GM12878 (cell line): ENCODE measurements around the gene WWOX. TPM values are rescaled to one million over a fixed set of nuclear protein-coding genes. Genes with fewer than 3 reads are reported as not detected.

Experiments
- ATAC-seq: fragments of 200-7000 bp; cut with Tn5 transposase; 3 replicates; pipeline ENCODE4 v1.9.1; 2020; ENCODE audit warnings: mild to moderate bottlenecking, moderate library complexity
- BruUV-seq: library from RNA; stranded (reverse); fragments of 400-500 nt; replicated peaks from 2 replicates; lab custom pipeline; 2021; lab: Mats Ljungman, UMichigan
- CTCF ChIA-PET: fragments of 300-600 bp; sonication (Branson Sonifier 250); formaldehyde crosslinking; extraction: SDS; loops from one replicate; lab custom pipeline; 2021; ENCODE audit warnings: inconsistent platforms; lab: Yijun Ruan, JAX
- POLR2A ChIA-PET: fragments of 350-600 bp; formaldehyde crosslinking; extraction: SDS; loops from one replicate; lab custom pipeline; 2021; ENCODE audit warnings: inconsistent platforms; lab: Charles Lee
- RAD21 ChIA-PET: fragments of 300-600 bp; sonication (Branson Sonifier 250); formaldehyde crosslinking; loops from one replicate; lab custom pipeline; 2023; ENCODE audit warnings: antibody characterized with exemption; ENCODE audit not compliant: unreplicated experiment; lab: Charles Lee
- SMC1A ChIA-PET: fragments of 300-600 bp; sonication (Branson Sonifier 250); formaldehyde crosslinking; loops from one replicate; lab custom pipeline; 2023; ENCODE audit not compliant: unreplicated experiment, uncharacterized antibody; lab: Charles Lee
- DNase-seq: peaks from one replicate; pipeline ENCODE4 v3.0.0-alpha.2; 2011; ENCODE audit warnings: low read depth, low spot score
- FAIRE-seq: peaks from 3 replicates; lab custom pipeline; 2011; peaks lifted over from hg19 to GRCh38; lab: Jason Lieb, UNC
- H2AFZ ChIP-seq: 2 replicates; pipeline ENCODE4 v1.6.0; 2011; ENCODE audit warnings: low read depth, low read length, control low read depth; ENCODE audit not compliant: control insufficient read depth
- H3K27ac ChIP-seq: 2 replicates; pipeline ENCODE4 v1.5.1; 2011; ENCODE audit warnings: control low read depth; ENCODE audit not compliant: control insufficient read depth, insufficient read depth
- H3K27me3 ChIP-seq, 2 experiments: replicated peaks in 1 of 2; 2 replicates each; pipeline versions ENCODE4 v1.6.0 to v1.6.1; 2011; ENCODE audit warnings: low read length in 1 of 2; ENCODE audit not compliant: control insufficient read depth in 2 of 2, insufficient read depth in 2 of 2
- H3K36me3 ChIP-seq, 2 experiments: 2 replicates each; pipeline ENCODE4 v1.5.1; 2011; ENCODE audit warnings: low read length in 1 of 2; ENCODE audit not compliant: control insufficient read depth in 2 of 2, insufficient read depth in 2 of 2
- H3K4me1 ChIP-seq: 2 replicates; pipeline ENCODE4 v1.6.1; 2011; ENCODE audit warnings: mild to moderate bottlenecking, low read length, moderate library complexity, mixed read lengths; ENCODE audit not compliant: control insufficient read depth, insufficient read depth
- H3K4me2 ChIP-seq: 2 replicates; pipeline ENCODE4 v1.6.0; 2011; ENCODE audit warnings: control low read depth; ENCODE audit not compliant: control insufficient read depth, insufficient read depth
- H3K4me3 ChIP-seq: fragments of 200-600 bp; sonication (generic); 2 replicates; pipeline ENCODE4 v1.5.1; 2016
- H3K79me2 ChIP-seq: 2 replicates; pipeline ENCODE4 v1.6.0; 2011; ENCODE audit warnings: low read length; ENCODE audit not compliant: control insufficient read depth, insufficient read depth
- H3K9ac ChIP-seq: 2 replicates; pipeline ENCODE4 v1.8.0; 2011; ENCODE audit warnings: low read length, control low read depth, mixed read lengths; ENCODE audit not compliant: control insufficient read depth, insufficient read depth
- H3K9me3 ChIP-seq: replicated peaks from 3 replicates; pipeline ENCODE4 v1.5.1; 2011; ENCODE audit warnings: mild to moderate bottlenecking, low read length; ENCODE audit not compliant: control insufficient read depth, insufficient read depth
- H4K20me1 ChIP-seq: 2 replicates; pipeline ENCODE4 v1.6.0; 2011; ENCODE audit not compliant: control insufficient read depth, insufficient read depth
- BCL11A ChIP-seq: IDR thresholded peaks from 2 replicates; pipeline ENCODE4 v1.6.1; 2011; ENCODE audit warnings: low read depth, low read length
- CBFB ChIP-seq: IDR thresholded peaks from 2 replicates; pipeline ENCODE4 v1.6.1; 2016; ENCODE audit warnings: antibody characterized with exemption, low read depth
- ETV6 ChIP-seq, 2 experiments: fragments of 450-650 bp in 1 of 2; IDR thresholded peaks in 1 of 2; conservative IDR thresholded peaks in 1 of 2; 2 replicates each; pipeline ENCODE4 v1.6.1; 2014; ENCODE audit warnings: antibody characterized with exemption in 1 of 2, borderline replicate concordance in 1 of 2, low read depth in 1 of 2, mild to moderate bottlenecking in 1 of 2, moderate library complexity in 1 of 2
- FOXK2 ChIP-seq: fragments of 450-650 bp; IDR thresholded peaks from 2 replicates; pipeline ENCODE4 v1.6.1; 2017; ENCODE audit warnings: mild to moderate bottlenecking, moderate library complexity
- FOXM1 ChIP-seq: IDR thresholded peaks from 2 replicates; pipeline ENCODE4 v1.6.1; 2012; ENCODE audit warnings: low read depth, mild to moderate bottlenecking, inconsistent platforms, low read length, moderate library complexity
- IKZF1 ChIP-seq: fragments of 450-650 bp; conservative IDR thresholded peaks from 2 replicates; pipeline ENCODE4 v1.6.1; 2017; ENCODE audit warnings: antibody characterized with exemption, mild to moderate bottlenecking
- MYC ChIP-seq: IDR thresholded peaks from 2 replicates; pipeline ENCODE4 v1.6.1; 2011; ENCODE audit warnings: mild to moderate bottlenecking, low read length, moderate library complexity, inconsistent platforms; ENCODE audit not compliant: insufficient read depth, insufficient replicate concordance, insufficient read length, severe bottlenecking
- NR2F1 ChIP-seq: fragments of 450-650 bp; conservative IDR thresholded peaks from 2 replicates; pipeline ENCODE4 v1.6.1; 2017; ENCODE audit warnings: mild to moderate bottlenecking
- TBL1XR1 ChIP-seq: IDR thresholded peaks from 2 replicates; pipeline ENCODE4 v1.6.1; 2012; ENCODE audit warnings: low read depth, low read length, improper control_type of control experiment
- TCF12 ChIP-seq: IDR thresholded peaks from 2 replicates; pipeline ENCODE4 v1.6.1; 2011; ENCODE audit warnings: low read depth, mild to moderate bottlenecking, low read length
- TCF3 ChIP-seq: IDR thresholded peaks from 2 replicates; pipeline ENCODE4 v1.6.1; 2012; ENCODE audit warnings: low read depth, mild to moderate bottlenecking, low read length, borderline replicate concordance; ENCODE audit not compliant: insufficient read depth
- ZNF622 ChIP-seq: fragments of 450-650 bp; IDR thresholded peaks from 2 replicates; pipeline ENCODE4 v1.6.1; 2017; ENCODE audit warnings: mild to moderate bottlenecking, inconsistent platforms
- WGBS: methylation state at CpG from one replicate; pipeline ENCODE4 v1.1.6; 2016; ENCODE audit warnings: low lambda C conversion rate; ENCODE audit not compliant: insufficient replicate concordance, insufficient coverage; ENCODE audit errors: missing lambda C conversion rate; 5-methylcytosine and 5-hydroxymethylcytosine counted together
- in situ Hi-C: fragments of 300-500 bp; cut with MboI; formaldehyde crosslinking; loops from 9 replicates; pipeline ENCODE4 v1.14.3; 2018; ENCODE audit warnings: mixed read lengths
- intact Hi-C: fragments of 100-400 bp; cut with micrococcal nuclease; formaldehyde crosslinking; loops from one replicate; pipeline ENCODE4 v1.14.2; 2022; ENCODE audit not compliant: unreplicated experiment
- polyA plus RNA-seq, 11 experiments: library from polyadenylated mRNA; depleted of rRNA in 4 of 11; unstranded in 6 of 11; stranded (reverse) in 5 of 11; fragments of >200 nt; fragmentation: Nextera tagmentation in 4 of 11; fragmentation: Illumina TruSeq in 1 of 11; extraction: Ambion mirVana in 4 of 11; extraction: Trizol in 1 of 11; gene quantifications; 1 replicate in 1 of 11; 2 replicates in 10 of 11; pipeline versions ENCODE4 v1.2.1 to v1.2.3, GENCODE V29; 2011 to 2016; ENCODE audit warnings: inconsistent platforms in 2 of 11, missing spikeins in 2 of 11, low read depth in 1 of 11
- total RNA-seq, 4 experiments: library from RNA; depleted of rRNA in 3 of 4; stranded (reverse); fragments of >200 nt in 3 of 4; fragmentation: Illumina TruSeq in 1 of 4; extraction: Trizol in 1 of 4; gene quantifications; 2 replicates each; pipeline versions ENCODE4 v1.2.1 to v1.2.3, GENCODE V29; 2013 to 2021
- TF ChIP-seq, protein P1 (sequence below): fragments of 450-650 bp; IDR thresholded peaks from 2 replicates; pipeline ENCODE4 v1.6.1; 2018; ENCODE audit warnings: mild to moderate bottlenecking, low read depth, moderate library complexity; ENCODE audit not compliant: partially characterized antibody
- TF ChIP-seq, protein P2 (sequence below): fragments of 450-650 bp; IDR thresholded peaks from 2 replicates; pipeline ENCODE4 v1.6.1; 2016; ENCODE audit warnings: mild to moderate bottlenecking, moderate library complexity, borderline replicate concordance
- TF ChIP-seq, protein P3 (sequence below): IDR thresholded peaks from 2 replicates; pipeline ENCODE4 v1.6.1; 2011; ENCODE audit warnings: low read depth, low read length, improper control_type of control experiment, borderline replicate concordance

The WWOX gene
- total and polyA plus RNA-seq, 10 of the 15 experiments (the other 5 are each of a cell fraction or from before 2014, with no cell fraction given): 2.8 to 24.4 (median 17.8) TPM

DNA sequence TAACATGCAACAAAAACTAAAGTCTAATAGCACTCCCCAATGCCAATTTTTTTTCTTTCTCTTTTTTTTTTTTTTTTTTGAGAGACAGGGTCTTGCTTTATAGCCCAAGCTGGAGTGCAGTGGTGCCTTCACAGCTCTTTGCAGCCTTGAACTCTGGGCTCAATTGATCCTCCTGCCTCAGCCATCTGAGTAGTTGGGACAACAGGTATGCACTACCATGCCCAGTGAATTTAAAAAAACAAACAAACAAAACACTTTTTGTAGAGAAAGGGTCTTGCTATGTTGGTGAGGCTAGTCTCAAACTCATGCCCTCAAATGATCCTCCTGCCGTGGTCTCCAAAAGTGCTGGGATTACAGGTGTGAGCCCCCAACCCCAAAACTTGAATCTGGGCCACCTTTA is 632.3 kb downstream of the WWOX start:
- no peak overlapping the region for H3K9ac ChIP-seq
- intact Hi-C loops (no loop called here), in situ Hi-C loops (no loop called here)
- H2AFZ ChIP-seq: no peak overlapping the region
- H4K20me1 ChIP-seq: no peaks in the 10 kb centered on the region
- CTCF ChIA-PET: no interaction called here
- SMC1A ChIA-PET: interaction anchor here (0.9 kb wide), 1 partner anchor 9 kb away, joined by 3 read pairs; no protein-coding TSS in a partner anchor
- FAIRE-seq (no peak), DNase-seq (no peak), ATAC-seq (no peak)
- no peaks in the 10 kb centered on the region for H3K4me1 ChIP-seq
- no peaks in the 10 kb centered on the region; the same call in 2 of the 3 replicates for H3K9me3 ChIP-seq
- no peak overlapping the region for H3K4me2 ChIP-seq
- POLR2A ChIA-PET: no interaction called here
- no peak overlapping the region for H3K4me3 ChIP-seq
- H3K27ac ChIP-seq: no peak overlapping the region
- WGBS: 18% methylated on average over 1 of the region's 1 CpG
- no peaks in the 10 kb centered on the region for H3K27me3 ChIP-seq
- no TSS peak for BruUV-seq
- H3K79me2 ChIP-seq: no peaks in the 10 kb centered on the region
- no peaks in the 10 kb centered on the region for H3K36me3 ChIP-seq
- RAD21 ChIA-PET: no interaction called here
- no peak for TF ChIP-seq FOXM1
- no peak for TF ChIP-seq TCF12
- TF ChIP-seq, protein P1, sequence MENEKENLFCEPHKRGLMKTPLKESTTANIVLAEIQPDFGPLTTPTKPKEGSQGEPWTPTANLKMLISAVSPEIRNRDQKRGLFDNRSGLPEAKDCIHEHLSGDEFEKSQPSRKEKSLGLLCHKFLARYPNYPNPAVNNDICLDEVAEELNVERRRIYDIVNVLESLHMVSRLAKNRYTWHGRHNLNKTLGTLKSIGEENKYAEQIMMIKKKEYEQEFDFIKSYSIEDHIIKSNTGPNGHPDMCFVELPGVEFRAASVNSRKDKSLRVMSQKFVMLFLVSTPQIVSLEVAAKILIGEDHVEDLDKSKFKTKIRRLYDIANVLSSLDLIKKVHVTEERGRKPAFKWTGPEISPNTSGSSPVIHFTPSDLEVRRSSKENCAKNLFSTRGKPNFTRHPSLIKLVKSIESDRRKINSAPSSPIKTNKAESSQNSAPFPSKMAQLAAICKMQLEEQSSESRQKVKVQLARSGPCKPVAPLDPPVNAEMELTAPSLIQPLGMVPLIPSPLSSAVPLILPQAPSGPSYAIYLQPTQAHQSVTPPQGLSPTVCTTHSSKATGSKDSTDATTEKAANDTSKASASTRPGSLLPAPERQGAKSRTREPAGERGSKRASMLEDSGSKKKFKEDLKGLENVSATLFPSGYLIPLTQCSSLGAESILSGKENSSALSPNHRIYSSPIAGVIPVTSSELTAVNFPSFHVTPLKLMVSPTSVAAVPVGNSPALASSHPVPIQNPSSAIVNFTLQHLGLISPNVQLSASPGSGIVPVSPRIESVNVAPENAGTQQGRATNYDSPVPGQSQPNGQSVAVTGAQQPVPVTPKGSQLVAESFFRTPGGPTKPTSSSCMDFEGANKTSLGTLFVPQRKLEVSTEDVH: no peak
- no peak for TF ChIP-seq ZNF622
- no peak for TF ChIP-seq TBL1XR1
- no peak for TF ChIP-seq FOXK2
- TF ChIP-seq BCL11A: no peak
- TF ChIP-seq ETV6 (conservative IDR thresholded peaks at IDR 0.05 in 1 of 2, IDR thresholded peaks at IDR 0.05 in 1 of 2; ENCODE audit: borderline replicate concordance in 1 of 2, low read depth in 1 of 2): no peak
- TF ChIP-seq IKZF1: no peak
- TF ChIP-seq NR2F1: no peak
- no peak for TF ChIP-seq MYC
- TF ChIP-seq, protein P2, sequence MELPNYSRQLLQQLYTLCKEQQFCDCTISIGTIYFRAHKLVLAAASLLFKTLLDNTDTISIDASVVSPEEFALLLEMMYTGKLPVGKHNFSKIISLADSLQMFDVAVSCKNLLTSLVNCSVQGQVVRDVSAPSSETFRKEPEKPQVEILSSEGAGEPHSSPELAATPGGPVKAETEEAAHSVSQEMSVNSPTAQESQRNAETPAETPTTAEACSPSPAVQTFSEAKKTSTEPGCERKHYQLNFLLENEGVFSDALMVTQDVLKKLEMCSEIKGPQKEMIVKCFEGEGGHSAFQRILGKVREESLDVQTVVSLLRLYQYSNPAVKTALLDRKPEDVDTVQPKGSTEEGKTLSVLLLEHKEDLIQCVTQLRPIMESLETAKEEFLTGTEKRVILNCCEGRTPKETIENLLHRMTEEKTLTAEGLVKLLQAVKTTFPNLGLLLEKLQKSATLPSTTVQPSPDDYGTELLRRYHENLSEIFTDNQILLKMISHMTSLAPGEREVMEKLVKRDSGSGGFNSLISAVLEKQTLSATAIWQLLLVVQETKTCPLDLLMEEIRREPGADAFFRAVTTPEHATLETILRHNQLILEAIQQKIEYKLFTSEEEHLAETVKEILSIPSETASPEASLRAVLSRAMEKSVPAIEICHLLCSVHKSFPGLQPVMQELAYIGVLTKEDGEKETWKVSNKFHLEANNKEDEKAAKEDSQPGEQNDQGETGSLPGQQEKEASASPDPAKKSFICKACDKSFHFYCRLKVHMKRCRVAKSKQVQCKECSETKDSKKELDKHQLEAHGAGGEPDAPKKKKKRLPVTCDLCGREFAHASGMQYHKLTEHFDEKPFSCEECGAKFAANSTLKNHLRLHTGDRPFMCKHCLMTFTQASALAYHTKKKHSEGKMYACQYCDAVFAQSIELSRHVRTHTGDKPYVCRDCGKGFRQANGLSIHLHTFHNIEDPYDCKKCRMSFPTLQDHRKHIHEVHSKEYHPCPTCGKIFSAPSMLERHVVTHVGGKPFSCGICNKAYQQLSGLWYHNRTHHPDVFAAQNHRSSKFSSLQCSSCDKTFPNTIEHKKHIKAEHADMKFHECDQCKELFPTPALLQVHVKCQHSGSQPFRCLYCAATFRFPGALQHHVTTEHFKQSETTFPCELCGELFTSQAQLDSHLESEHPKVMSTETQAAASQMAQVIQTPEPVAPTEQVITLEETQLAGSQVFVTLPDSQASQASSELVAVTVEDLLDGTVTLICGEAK: no peak
- no peak for TF ChIP-seq CBFB
- TF ChIP-seq TCF3: no peak
- TF ChIP-seq, protein P3, sequence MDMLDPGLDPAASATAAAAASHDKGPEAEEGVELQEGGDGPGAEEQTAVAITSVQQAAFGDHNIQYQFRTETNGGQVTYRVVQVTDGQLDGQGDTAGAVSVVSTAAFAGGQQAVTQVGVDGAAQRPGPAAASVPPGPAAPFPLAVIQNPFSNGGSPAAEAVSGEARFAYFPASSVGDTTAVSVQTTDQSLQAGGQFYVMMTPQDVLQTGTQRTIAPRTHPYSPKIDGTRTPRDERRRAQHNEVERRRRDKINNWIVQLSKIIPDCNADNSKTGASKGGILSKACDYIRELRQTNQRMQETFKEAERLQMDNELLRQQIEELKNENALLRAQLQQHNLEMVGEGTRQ: no peak
